HG03378 (cell line): ENCODE measurements around the gene TFPI2.
"Not testable (repeated sequence)": the region's sequence is repeated elsewhere in the genome, so short reads cannot be mapped to it uniquely, and the experiment has no call there.

Source experiments
- ATAC-seq: cut with Tn5 transposase; IDR thresholded peaks from one replicate; pipeline ENCODE4 v1.9.1; 2021; ENCODE audit warnings: mild to moderate bottlenecking, moderate library complexity; ENCODE audit not compliant: unreplicated experiment

TFPI2 gene, protein sequence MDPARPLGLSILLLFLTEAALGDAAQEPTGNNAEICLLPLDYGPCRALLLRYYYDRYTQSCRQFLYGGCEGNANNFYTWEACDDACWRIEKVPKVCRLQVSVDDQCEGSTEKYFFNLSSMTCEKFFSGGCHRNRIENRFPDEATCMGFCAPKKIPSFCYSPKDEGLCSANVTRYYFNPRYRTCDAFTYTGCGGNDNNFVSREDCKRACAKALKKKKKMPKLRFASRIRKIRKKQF

DNA sequence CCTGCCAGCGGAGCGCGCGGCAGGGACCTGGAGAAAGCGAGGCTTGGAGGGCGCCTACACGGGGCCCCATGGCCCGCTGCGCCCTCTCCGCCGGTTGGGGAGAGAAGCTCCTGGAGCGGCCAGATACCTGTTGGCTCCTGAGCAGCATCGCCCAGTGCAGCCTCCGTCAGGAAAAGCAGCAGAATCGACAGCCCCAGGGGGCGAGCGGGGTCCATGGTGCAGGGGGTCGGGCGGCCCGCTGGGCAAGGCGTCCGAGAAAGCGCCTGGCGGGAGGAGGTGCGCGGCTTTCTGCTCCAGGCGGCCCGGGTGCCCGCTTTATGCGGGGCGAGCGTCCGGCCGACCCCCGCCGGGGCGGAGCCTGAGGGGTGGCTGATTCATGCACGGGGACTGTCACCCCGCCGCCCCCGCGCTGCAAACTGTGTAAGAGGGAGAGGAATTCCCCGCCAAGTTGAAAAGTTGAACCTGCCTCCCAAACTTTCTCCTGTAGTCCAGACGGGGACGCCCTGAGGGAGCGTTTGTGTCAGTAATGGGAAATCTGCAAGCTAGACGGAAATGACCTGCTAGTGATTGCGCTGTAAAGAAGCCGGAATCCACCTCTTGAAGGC, at the start of gene TFPI2:
Gene TFPI2 (minus strand): TSS at position 290 of the 605 bp plus-strand sequence. CDS start 75 bp downstream, at position 215.
- ATAC-seq = no peak

- no peak for ATAC-seq
These were observed 47.7 kb upstream of the TFPI2 start for GRCh38 chr7:93938293-93938692.

DNA sequence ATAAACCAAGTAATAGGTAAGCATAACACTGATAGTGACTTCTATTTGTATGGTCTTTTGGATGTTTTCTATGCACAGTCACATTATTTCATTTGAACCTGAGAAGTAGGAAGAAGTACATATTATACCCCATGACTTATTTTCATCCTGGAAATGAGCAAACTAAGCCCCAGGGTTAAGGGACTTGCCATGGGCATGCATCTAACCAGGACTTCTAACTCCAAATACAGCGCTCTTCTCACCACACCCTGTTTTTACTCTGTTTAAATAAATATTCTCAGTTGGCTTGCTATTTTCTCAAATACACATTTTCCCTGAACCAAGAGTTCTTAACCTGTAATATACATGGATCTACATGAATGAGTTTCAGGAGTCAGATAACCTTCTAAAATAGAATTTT, 47.3 kb upstream of the TFPI2 start:
- ATAC-seq = no peak

- no peak for ATAC-seq
These were observed 44.5 kb upstream of the TFPI2 start for GRCh38 chr7:93935102-93935501.

GRCh38 chr7:93933156-93933555, 42.6 kb upstream of the TFPI2 start:
- no peak for ATAC-seq

- ATAC-seq = no peak
These were observed 41.1 kb upstream of the TFPI2 start for GRCh38 chr7:93931655-93932054.

DNA sequence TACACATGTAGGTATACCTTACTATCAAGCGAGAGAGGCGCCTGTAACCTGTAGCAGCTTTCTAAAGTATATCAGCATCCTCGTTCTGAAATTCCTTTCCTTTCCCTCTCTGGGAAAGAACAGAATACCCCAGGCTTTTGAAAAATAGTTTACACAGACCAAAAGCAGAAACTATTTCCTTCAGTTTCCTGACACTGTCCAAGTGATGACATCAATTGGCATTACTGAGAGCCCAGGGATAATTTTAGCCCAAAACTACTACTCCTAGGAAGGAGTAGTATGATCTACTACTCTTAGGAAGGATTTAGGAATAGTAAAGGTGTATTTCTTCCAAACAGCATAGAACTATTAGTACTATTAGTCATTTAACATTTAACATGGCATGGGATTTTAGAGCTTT, 37.0 kb upstream of the TFPI2 start:
- no peak for ATAC-seq

DNA sequence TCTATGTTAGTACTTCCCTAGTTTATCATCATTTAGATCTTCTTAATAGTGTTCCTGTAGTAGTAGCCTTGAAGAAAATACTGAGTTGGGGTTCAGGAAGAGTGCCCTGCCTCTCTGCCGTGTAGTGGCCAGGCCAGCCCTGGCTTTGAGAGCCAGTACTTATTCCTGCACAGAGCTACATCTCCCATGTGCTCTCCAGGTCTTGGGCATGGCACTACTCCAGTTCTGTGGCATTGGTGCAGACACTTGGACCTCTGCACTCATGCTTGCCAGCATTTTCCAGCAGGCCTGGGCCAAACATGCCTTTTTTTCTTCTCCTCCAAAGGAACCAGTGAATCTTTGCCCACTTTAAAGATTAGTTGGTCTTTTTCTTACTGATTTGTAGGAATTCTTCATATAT, 36.2 kb upstream of the TFPI2 start:
- no peak for ATAC-seq

DNA sequence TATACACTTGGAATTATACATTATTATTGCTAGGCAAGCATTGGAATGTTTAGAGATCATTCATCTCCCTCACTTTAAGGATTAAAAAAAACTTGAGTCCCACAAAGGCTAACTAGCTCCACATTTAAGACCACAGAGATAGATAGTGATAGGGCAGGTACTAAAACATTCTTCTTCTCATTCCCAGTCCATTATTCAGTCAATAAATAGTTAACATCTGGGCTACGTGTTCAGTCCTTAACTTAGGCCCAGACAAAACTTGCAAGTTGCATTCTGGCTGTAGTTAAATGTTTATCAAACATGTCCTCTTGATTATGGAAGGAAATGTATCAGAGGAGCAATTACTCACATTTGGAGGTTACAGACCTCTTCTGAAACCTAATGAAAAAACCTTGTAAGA, 33.4 kb upstream of the TFPI2 start:
- no peak for ATAC-seq

- ATAC-seq = no peak
These were observed 32.7 kb upstream of the TFPI2 start for GRCh38 chr7:93923296-93923695.

- ATAC-seq = peak; percentile 84
These were observed 31.3 kb upstream of the TFPI2 start, which contains the start of gene GNG11 for GRCh38 chr7:93921607-93922566. Gene GNG11, plus strand, starts transcription at chr7:93921735. Its CDS starts 403 bp downstream, at chr7:93922138.

- no peak for ATAC-seq
These were observed 30.6 kb upstream of the TFPI2 start for GRCh38 chr7:93921186-93921585.

DNA sequence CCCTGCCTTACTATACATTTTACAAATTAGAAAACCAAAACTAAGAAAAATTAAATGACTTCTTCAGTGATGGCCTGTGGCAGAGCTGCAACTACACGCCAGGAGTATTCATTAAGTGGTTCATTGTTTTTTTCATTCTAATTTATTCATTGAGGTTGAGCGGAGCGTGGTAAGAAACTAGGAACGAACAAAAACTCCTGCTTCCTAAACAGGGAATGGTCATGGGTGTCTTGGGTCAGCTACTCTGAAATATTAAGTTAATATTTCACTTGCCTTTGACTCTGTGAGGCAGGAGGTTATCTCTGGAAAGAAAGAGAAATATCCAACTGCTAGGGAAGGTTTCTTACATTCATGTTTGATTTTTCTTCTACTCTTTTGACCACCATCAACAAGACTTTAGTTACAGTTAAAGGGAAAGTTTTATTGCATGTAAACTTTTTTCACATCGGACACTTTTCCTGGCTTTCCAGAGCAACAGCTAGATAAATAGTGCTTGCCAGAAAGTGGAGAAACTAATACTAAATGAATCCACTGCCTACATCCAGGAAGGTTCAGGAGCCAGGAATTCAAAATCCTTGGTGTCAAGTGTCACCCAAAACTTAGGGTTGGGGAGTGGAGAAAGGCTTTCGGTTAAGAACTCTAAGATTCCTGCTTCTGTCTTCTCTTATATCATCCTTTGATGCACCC, 30.1 kb upstream of the TFPI2 start:
- ATAC-seq = no peak

DNA sequence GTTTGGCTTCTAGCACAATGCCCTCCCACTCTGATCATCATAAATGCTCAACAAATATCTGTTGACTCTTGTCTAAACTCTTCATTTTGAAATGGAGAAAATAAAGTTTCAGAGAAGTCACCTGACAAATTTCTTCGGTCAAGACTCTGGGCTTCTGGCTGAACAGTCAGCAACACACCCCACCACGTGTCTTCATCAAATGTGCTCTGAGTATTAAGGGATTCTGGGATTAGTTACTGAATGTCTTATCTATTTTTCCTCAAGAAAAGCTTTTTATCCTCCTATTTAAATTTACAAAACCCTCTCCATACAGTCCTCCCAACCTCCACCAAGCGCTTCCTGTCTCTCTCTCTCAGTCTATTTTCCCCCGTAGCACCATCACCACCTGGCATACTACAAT, 25.8 kb upstream of the TFPI2 start:
- ATAC-seq = not testable (repeated sequence)

DNA sequence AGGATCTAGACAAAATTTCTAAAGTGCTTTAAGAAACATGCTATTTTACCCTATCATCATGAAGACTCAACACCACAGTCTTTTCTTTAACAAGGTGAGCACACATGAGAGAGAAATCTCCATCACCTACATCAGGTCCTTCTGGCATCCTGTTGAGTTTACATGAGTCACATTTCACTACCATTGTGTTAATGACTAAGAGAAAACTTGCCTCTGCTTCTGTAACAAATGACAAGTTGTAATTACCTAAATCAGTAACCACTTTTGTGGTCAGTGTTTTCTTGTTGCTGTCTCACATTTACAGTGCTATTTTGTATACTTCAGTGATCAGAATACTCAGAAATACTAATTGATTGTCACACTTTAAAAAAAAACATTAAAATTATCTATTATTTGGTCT, 25.3 kb upstream of the TFPI2 start:
- peak; percentile 56 for ATAC-seq

- ATAC-seq = not testable (repeated sequence)
These were observed 24.8 kb upstream of the TFPI2 start for GRCh38 chr7:93915206-93915842.

DNA sequence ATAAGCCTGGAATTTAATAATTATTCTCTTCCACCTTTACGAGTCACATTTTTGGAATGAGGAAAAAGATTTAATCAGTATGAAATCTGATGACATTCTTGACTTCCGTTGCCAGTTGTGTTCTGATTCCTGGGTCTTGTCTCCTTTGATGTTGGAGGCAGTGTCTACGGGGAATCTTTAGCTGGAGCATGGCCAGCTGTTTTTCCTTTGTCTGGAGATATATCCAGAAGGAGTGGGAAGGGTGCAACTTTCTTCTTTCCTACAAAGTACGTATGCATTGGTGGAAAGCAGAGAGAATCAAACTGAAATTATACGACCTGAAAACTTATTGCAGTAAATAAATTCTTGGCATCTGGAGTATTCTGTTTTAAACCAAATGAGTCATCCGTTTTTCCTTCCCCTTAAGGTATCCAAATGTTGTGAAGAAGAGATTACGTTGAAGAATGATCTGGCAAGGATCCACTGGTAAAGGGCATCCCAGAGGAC, 24.1 kb upstream of the TFPI2 start:
- ATAC-seq = no peak

GRCh38 chr7:93913197-93913596, 22.6 kb upstream of the TFPI2 start:
- ATAC-seq = no peak

GRCh38 chr7:93911661-93912060, 21.1 kb upstream of the TFPI2 start:
- not testable (repeated sequence) for ATAC-seq

DNA sequence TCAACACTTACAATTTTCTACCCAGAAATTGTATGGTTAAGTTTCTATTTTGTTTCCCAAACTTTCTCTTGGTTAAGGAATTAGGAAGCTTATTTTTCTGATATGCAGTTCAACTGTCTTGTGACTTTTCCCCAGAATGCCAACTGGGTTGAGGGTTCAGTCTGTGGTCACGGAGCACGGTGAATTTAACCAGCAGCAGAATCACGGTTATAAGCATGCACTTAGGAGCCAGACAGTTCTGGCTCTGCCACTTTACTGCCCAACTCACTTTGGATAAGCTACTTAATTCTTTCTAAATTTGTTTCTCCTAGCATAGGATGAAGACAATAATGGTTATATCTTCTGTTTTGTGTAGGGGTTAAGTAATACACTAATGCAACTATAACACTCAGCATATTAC, 20.7 kb upstream of the TFPI2 start:
- not testable (repeated sequence) for ATAC-seq
